ENCODE measurements around the gene ADCY5.

GRCh38 chr3:123303976-123304560 is 144.8 kb downstream of the ADCY5 start:
- TF ChIP-seq EP300 (IDR thresholded peaks at IDR 0.05) (no peak), POLR2A (IDR thresholded peaks at IDR 0.05) (no peak)
